WTC11 (cell line): ENCODE data around the gene CTNND2. TPM values are rescaled to one million over a fixed set of nuclear protein-coding genes. Genes with fewer than 3 reads are reported as not detected.

Source experiments
- ATAC-seq: fragments of 200-7000 bp; cut with Tn5 transposase; 2 replicates; pipeline ENCODE4 v1.10.0; 2021; ENCODE audit warnings: mild to moderate bottlenecking, moderate library complexity
- CTCF ChIA-PET: fragments of 300-600 bp; sonication (Branson Sonifier 250); formaldehyde crosslinking; loops from one replicate; lab custom pipeline; 2021; ENCODE audit warnings: antibody characterized with exemption; lab: Charles Lee
- POLR2A ChIA-PET: fragments of 350-600 bp; sonication (Branson Sonifier 250); formaldehyde crosslinking; loops from one replicate; lab custom pipeline; 2021; ENCODE audit warnings: antibody characterized with exemption; lab: Charles Lee
- DNase-seq: peaks from one replicate; pipeline ENCODE4 v3.0.0; 2021; ENCODE audit warnings: low spot score
- H3K27ac Mint-ChIP-seq: 2 replicates; pipeline ENCODE4 v1.8.0; 2021; ENCODE audit warnings: mixed read lengths
- H3K27me3 Mint-ChIP-seq: 2 replicates; pipeline ENCODE4 v1.8.0; 2021; ENCODE audit warnings: low read depth, mild to moderate bottlenecking, moderate library complexity, mixed read lengths
- H3K36me3 Mint-ChIP-seq: 2 replicates; pipeline ENCODE4 v1.8.0; 2021; ENCODE audit warnings: mixed read lengths
- H3K4me1 Mint-ChIP-seq: 2 replicates; pipeline ENCODE4 v1.8.0; 2022; ENCODE audit warnings: mixed read lengths
- H3K4me3 Mint-ChIP-seq: 2 replicates; pipeline ENCODE4 v1.8.0; 2021; ENCODE audit warnings: mild to moderate bottlenecking, moderate library complexity, mixed read lengths
- H3K9me3 Mint-ChIP-seq: 2 replicates; pipeline ENCODE4 v1.8.0; 2021; ENCODE audit warnings: mixed read lengths
- ATF3 ChIP-seq: sonication (generic); formaldehyde crosslinking; conservative IDR thresholded peaks from 2 replicates; pipeline ENCODE4 v1.8.1; 2022; ENCODE audit warnings: mild to moderate bottlenecking, missing genetic modification reagents
- CREB1 ChIP-seq: sonication (generic); formaldehyde crosslinking; IDR thresholded peaks from 2 replicates; pipeline ENCODE4 v1.8.0; 2023; ENCODE audit warnings: mild to moderate bottlenecking, missing genetic modification reagents
- ESRRA ChIP-seq: sonication (generic); formaldehyde crosslinking; IDR thresholded peaks from 2 replicates; pipeline ENCODE4 v1.8.1; 2022; ENCODE audit warnings: mild to moderate bottlenecking, missing genetic modification reagents, borderline replicate concordance
- FOXP1 ChIP-seq: sonication (generic); formaldehyde crosslinking; IDR thresholded peaks from 2 replicates; pipeline ENCODE4 v1.8.0; 2022; ENCODE audit warnings: missing genetic modification reagents, mild to moderate bottlenecking, moderate library complexity, borderline replicate concordance
- JAZF1 ChIP-seq: fragments of 250-450 bp; sonication (Bioruptor Pico); IDR thresholded peaks from 2 replicates; pipeline ENCODE4 v1.9.0; 2021; ENCODE audit warnings: moderate library complexity, mild to moderate bottlenecking, inconsistent platforms
- NR1H2 ChIP-seq: sonication (generic); formaldehyde crosslinking; IDR thresholded peaks from 2 replicates; pipeline ENCODE4 v1.9.0; 2021; ENCODE audit warnings: mild to moderate bottlenecking, moderate library complexity, missing genetic modification reagents
- OVOL2 ChIP-seq: fragments of 250-450 bp; sonication (Bioruptor Pico); IDR thresholded peaks from 2 replicates; pipeline ENCODE4 v1.9.0; 2021; ENCODE audit warnings: mild to moderate bottlenecking, borderline replicate concordance
- ZNF232 ChIP-seq: sonication (generic); formaldehyde crosslinking; IDR thresholded peaks from 2 replicates; pipeline ENCODE4 v1.8.0; 2022; ENCODE audit warnings: mild to moderate bottlenecking, missing genetic modification reagents
- total RNA-seq: library from RNA; stranded (reverse); gene quantifications from 3 replicates; pipeline ENCODE4 v1.2.3, GENCODE V29; 2021
- TF ChIP-seq, protein P1 (sequence below): sonication (generic); formaldehyde crosslinking; IDR thresholded peaks from 2 replicates; pipeline ENCODE4 v1.8.1; 2022; ENCODE audit warnings: mild to moderate bottlenecking, missing genetic modification reagents, moderate library complexity, borderline replicate concordance
- TF ChIP-seq, protein P2 (sequence below): fragments of 250-450 bp; sonication (Bioruptor Pico); IDR thresholded peaks from 2 replicates; pipeline ENCODE4 v1.9.0; 2021; ENCODE audit warnings: moderate library complexity, mild to moderate bottlenecking, inconsistent platforms, borderline replicate concordance
- TF ChIP-seq, protein P3 (sequence below): sonication (generic); formaldehyde crosslinking; IDR thresholded peaks from 2 replicates; pipeline ENCODE4 v1.8.1; 2022; ENCODE audit warnings: missing genetic modification reagents, borderline replicate concordance
- TF ChIP-seq, protein P4 (sequence below): fragments of 250-450 bp; sonication (Bioruptor Pico); IDR thresholded peaks from 2 replicates; pipeline ENCODE4 v1.9.0; 2021; ENCODE audit warnings: mild to moderate bottlenecking
- TF ChIP-seq, protein P5 (sequence below): fragments of 250-450 bp; sonication (Bioruptor Pico); conservative IDR thresholded peaks from 2 replicates; pipeline ENCODE4 v1.9.0; 2021; ENCODE audit warnings: mild to moderate bottlenecking

Gene CTNND2
- total RNA-seq, 1 experiment from 2014 or later: 11.9 TPM

- no peak for TF ChIP-seq CREB1 (CRISPR knock-in tag)
- no peak for TF ChIP-seq ESRRA (CRISPR knock-in tag)
Observed at GRCh38 chr5:11230890-11231289, 673.4 kb downstream of the CTNND2 start (continued).

GRCh38 chr5:11227064-11227463, 677.2 kb downstream of the CTNND2 start:
- TF ChIP-seq, protein P1, sequence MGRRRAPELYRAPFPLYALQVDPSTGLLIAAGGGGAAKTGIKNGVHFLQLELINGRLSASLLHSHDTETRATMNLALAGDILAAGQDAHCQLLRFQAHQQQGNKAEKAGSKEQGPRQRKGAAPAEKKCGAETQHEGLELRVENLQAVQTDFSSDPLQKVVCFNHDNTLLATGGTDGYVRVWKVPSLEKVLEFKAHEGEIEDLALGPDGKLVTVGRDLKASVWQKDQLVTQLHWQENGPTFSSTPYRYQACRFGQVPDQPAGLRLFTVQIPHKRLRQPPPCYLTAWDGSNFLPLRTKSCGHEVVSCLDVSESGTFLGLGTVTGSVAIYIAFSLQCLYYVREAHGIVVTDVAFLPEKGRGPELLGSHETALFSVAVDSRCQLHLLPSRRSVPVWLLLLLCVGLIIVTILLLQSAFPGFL (CRISPR knock-in tag): no peak
- TF ChIP-seq OVOL2 (CRISPR knock-in tag) (no peak), NR1H2 (CRISPR knock-in tag) (no peak), ZNF232 (CRISPR knock-in tag) (no peak), JAZF1 (CRISPR knock-in tag) (no peak), ATF3 (CRISPR knock-in tag) (no peak)
- TF ChIP-seq, protein P2, sequence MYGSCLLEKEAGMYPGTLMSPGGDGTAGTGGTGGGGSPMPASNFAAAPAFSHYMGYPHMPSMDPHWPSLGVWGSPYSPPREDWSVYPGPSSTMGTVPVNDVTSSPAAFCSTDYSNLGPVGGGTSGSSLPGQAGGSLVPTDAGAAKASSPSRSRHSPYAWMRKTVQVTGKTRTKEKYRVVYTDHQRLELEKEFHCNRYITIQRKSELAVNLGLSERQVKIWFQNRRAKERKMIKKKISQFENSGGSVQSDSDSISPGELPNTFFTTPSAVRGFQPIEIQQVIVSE (CRISPR knock-in tag): no peak
- TF ChIP-seq, protein P3, sequence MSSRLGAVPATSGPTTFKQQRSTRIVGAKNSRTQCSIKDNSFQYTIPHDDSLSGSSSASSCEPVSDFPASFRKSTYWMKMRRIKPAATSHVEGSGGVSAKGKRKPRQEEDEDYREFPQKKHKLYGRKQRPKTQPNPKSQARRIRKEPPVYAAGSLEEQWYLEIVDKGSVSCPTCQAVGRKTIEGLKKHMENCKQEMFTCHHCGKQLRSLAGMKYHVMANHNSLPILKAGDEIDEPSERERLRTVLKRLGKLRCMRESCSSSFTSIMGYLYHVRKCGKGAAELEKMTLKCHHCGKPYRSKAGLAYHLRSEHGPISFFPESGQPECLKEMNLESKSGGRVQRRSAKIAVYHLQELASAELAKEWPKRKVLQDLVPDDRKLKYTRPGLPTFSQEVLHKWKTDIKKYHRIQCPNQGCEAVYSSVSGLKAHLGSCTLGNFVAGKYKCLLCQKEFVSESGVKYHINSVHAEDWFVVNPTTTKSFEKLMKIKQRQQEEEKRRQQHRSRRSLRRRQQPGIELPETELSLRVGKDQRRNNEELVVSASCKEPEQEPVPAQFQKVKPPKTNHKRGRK (CRISPR knock-in tag): no peak
- H3K27me3 Mint-ChIP-seq: peaks cover 3% of the 10 kb centered on the region; the same call in 1 of the 2 replicates
- no peak overlapping the region for H3K4me3 Mint-ChIP-seq
- DNase-seq (no peak), ATAC-seq (no peak)
- H3K36me3 Mint-ChIP-seq: peaks cover 13% of the 10 kb centered on the region
- CTCF ChIA-PET: no interaction called here
- no peaks in the 10 kb centered on the region for H3K4me1 Mint-ChIP-seq
- H3K27ac Mint-ChIP-seq: no peak overlapping the region
- H3K9me3 Mint-ChIP-seq: peaks cover 22% of the 10 kb centered on the region
- POLR2A ChIA-PET: no interaction called here

- Mint-ChIP-seq H3K9me3 (peaks cover 16% of the 10 kb centered on the region), H3K4me3 (no peak overlapping the region), H3K4me1 (peaks cover 4% of the 10 kb centered on the region), H3K36me3 (no peaks in the 10 kb centered on the region), H3K27me3 (no peaks in the 10 kb centered on the region), H3K27ac (no peak overlapping the region)
- DNase-seq (no peak), ATAC-seq (no peak)
- POLR2A ChIA-PET: no interaction called here
- CTCF ChIA-PET: no interaction called here
- TF ChIP-seq, protein P4, sequence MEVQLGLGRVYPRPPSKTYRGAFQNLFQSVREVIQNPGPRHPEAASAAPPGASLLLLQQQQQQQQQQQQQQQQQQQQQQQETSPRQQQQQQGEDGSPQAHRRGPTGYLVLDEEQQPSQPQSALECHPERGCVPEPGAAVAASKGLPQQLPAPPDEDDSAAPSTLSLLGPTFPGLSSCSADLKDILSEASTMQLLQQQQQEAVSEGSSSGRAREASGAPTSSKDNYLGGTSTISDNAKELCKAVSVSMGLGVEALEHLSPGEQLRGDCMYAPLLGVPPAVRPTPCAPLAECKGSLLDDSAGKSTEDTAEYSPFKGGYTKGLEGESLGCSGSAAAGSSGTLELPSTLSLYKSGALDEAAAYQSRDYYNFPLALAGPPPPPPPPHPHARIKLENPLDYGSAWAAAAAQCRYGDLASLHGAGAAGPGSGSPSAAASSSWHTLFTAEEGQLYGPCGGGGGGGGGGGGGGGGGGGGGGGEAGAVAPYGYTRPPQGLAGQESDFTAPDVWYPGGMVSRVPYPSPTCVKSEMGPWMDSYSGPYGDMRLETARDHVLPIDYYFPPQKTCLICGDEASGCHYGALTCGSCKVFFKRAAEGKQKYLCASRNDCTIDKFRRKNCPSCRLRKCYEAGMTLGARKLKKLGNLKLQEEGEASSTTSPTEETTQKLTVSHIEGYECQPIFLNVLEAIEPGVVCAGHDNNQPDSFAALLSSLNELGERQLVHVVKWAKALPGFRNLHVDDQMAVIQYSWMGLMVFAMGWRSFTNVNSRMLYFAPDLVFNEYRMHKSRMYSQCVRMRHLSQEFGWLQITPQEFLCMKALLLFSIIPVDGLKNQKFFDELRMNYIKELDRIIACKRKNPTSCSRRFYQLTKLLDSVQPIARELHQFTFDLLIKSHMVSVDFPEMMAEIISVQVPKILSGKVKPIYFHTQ (CRISPR knock-in tag): no peak
- no peak for TF ChIP-seq FOXP1 (CRISPR knock-in tag)
- TF ChIP-seq, protein P5, sequence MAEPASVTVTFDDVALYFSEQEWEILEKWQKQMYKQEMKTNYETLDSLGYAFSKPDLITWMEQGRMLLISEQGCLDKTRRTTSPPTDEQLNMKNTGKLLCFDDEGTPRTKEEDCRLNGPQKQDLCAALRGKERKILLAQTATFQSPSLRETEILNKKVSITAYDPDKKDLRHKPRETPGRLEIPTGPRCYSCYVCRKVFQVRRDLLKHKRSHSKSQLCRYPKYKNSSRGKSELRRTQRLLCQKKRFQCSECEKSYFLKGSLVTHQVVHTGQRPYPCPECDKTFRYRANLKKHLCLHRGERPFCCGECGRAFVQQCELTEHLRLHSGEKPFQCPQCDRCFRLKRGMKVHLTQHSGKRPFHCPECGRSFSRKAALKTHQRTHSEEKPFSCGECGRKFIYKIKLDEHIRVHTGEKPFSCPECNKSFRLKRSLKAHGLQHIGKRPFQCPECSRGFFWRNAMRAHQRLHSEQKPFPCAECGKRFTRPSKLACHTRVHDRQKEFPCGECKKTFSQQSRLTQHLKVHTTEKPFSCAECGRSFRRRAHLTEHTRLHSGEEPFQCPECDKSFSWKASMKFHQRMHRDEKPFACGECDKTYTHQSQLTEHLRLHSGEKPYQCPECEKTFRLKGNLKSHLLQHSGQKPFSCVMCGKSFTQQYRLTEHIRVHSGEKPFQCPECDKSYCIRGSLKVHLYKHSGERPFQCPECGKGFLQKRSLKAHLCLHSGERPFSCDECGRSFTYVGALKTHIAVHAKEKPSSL: no peak
Observed at GRCh38 chr5:11224436-11225187, 679.6 kb downstream of the CTNND2 start.
